ENCODE measurements around the gene HIRIP3.

- TF ChIP-seq CTCF (IDR thresholded peaks at IDR 0.05): no peak
- no peak for TF ChIP-seq POLR2A (IDR thresholded peaks at IDR 0.05)
- TF ChIP-seq POLR2AphosphoS5 (IDR thresholded peaks at IDR 0.05; ENCODE audit: insufficient read depth in 1 of 2, low read depth in 1 of 2): no peak
Measured at GRCh38 chr16:30017277-30017656, 21.9 kb upstream of the HIRIP3 start.
